Tibial nerve (tissue), 3 donors: ENCODE measurements around the gene NPEPL1.

Experiments used
- CTCF ChIP-seq, 5 experiments: fragments of 200-600 bp in 3 of 5; fragments of 450-650 bp in 2 of 5; sonication (generic) in 3 of 5; IDR thresholded peaks; one replicate each; pipeline ENCODE4 v1.5.1; 2016 to 2019; ENCODE audit warnings: antibody characterized with exemption in 5 of 5, mild to moderate bottlenecking in 3 of 5, moderate library complexity in 2 of 5
- POLR2A ChIP-seq, 2 donors: fragments of 450-650 bp; IDR thresholded peaks; one replicate each; pipeline ENCODE4 v1.6.1; 2017; ENCODE audit warnings: antibody characterized with exemption in 2 of 2, mild to moderate bottlenecking in 2 of 2, moderate library complexity in 2 of 2

- no peak for TF ChIP-seq CTCF (IDR thresholded peaks at IDR 0.05)
- TF ChIP-seq POLR2A (IDR thresholded peaks at IDR 0.05) = no peak
Measured at GRCh38 chr20:58685988-58686387, 6.6 kb upstream of the NPEPL1 start.
